Thoracic aorta endothelial cell (primary cell): ENCODE results near the gene MAP4K3. TPM values are rescaled to one million over a fixed set of nuclear protein-coding genes. Genes with fewer than 3 reads are reported as not detected.

ENCODE experiments used
- small RNA-seq: library from RNA; depleted of rRNA; stranded (forward); fragments of <200 nt; gene quantifications from one replicate; pipeline ENCODE3, GENCODE V24; 2012
- total RNA-seq: library from RNA; depleted of rRNA; stranded (reverse); fragments of >200 nt; gene quantifications from 2 replicates; pipeline ENCODE4 v1.2.3, GENCODE V29; 2012

Gene MAP4K3
- total RNA-seq: 46.2 and 50.4 TPM in 2 replicates

DNA sequence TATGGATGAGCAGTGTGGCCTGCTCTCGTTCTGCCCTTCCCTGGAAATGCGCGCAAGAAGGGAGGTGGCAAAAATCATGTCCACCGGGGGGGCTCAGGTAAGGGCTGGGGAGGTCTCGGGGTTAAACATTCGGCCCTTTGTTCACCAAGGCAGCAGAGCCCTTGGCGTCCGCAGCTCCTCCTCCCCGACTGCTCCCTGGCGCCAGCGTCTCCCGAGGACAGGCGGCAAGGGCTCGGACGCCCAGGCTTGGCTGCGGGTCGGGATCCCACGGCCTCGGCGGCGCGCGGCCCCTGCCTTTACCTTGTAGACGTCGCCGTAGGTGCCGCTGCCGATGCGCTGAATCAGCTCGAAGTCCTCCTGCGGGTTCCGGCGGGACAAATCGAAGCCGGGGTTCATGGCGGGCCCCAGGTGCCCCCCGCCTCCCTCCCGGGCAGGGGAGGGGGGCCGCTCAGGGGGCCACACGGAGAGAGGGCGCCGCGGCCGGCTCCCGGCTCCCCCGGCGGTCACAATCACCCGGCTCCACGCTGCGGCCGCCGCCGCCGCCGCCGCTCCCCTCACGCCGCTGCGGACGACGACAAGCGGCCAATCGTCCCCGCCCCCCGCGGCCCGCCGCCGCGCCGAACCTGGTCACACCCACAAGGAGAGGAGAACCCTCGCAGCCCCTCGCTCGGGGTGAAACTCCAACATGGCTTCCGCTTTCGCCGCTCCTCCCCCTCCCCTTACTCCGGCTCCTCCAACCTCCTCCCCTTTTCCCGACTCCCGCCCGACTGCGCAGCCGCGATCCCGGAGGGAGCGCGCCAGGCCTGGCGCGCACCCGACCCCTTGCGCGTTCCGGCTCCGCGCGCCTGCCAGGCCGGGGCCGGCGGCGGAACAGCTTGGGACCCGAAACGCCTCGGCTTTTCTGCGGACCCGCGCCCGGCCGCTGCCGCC lies at the start of gene MAP4K3:
MAP4K3 (minus strand) TSS at position 694 of the 930 bp plus-strand sequence; CDS start at position 396, 298 bp downstream.

DNA sequence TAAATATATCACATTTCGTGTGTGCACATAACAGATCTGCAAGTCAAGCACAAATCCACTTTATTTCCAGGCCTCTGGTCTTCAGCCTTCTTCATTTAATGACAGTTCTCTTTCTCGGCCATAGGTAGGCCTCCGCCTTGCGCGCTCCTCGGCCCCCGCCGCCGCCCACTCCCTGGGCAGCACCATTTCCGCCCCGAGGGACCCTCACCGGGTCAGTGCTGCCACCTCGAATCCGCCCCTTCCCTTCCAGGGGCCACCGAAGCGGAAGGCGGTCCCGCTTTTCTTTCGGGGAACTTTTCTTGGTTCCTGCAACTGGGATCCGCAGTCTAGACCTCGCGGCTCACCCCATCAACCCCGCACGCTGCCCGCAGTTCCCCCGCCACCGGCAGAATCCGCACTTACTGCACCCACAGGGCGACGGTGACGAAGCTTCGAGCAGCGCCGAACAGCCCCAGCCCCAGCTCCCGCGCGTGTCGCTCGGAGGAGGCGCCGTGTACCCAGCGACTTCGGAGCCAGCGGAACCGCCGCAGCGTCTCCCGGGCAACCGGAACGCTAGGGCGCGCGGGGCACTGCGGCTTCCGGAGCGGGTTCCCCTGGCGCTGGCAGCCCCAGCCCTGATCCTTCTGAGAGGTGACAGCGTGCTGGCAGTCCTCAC lies 193.5 kb downstream of the MAP4K3 start, which contains the start of gene CDKL4:
CDKL4 (minus strand) TSS at position 502 of the 655 bp plus-strand sequence.

Small RNAs within 50 kb of the gene (small RNA-seq; reads per million reads assigned to genes)
- not detected for gene RF00272

Other genes with a start within 250 kb of the MAP4K3 start
- gene CDKL4, start 193.3 kb downstream of the MAP4K3 start, total RNA-seq: 0.86 and 0.93 TPM in 2 replicates
- 0.22 and 0.80 TPM in 2 replicates for gene TMEM178A, start 228.6 kb upstream of the MAP4K3 start, total RNA-seq